GM18520 (cell line): ENCODE measurements around the gene FKRP.
"Not testable (repeated sequence)": the region's sequence is repeated elsewhere in the genome, so short reads cannot be mapped to it uniquely, and the experiment has no call there.

Experiments
- ATAC-seq: cut with Tn5 transposase; IDR thresholded peaks from one replicate; pipeline ENCODE4 v1.9.1; 2021; ENCODE audit not compliant: unreplicated experiment

The FKRP gene, protein sequence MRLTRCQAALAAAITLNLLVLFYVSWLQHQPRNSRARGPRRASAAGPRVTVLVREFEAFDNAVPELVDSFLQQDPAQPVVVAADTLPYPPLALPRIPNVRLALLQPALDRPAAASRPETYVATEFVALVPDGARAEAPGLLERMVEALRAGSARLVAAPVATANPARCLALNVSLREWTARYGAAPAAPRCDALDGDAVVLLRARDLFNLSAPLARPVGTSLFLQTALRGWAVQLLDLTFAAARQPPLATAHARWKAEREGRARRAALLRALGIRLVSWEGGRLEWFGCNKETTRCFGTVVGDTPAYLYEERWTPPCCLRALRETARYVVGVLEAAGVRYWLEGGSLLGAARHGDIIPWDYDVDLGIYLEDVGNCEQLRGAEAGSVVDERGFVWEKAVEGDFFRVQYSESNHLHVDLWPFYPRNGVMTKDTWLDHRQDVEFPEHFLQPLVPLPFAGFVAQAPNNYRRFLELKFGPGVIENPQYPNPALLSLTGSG

DNA sequence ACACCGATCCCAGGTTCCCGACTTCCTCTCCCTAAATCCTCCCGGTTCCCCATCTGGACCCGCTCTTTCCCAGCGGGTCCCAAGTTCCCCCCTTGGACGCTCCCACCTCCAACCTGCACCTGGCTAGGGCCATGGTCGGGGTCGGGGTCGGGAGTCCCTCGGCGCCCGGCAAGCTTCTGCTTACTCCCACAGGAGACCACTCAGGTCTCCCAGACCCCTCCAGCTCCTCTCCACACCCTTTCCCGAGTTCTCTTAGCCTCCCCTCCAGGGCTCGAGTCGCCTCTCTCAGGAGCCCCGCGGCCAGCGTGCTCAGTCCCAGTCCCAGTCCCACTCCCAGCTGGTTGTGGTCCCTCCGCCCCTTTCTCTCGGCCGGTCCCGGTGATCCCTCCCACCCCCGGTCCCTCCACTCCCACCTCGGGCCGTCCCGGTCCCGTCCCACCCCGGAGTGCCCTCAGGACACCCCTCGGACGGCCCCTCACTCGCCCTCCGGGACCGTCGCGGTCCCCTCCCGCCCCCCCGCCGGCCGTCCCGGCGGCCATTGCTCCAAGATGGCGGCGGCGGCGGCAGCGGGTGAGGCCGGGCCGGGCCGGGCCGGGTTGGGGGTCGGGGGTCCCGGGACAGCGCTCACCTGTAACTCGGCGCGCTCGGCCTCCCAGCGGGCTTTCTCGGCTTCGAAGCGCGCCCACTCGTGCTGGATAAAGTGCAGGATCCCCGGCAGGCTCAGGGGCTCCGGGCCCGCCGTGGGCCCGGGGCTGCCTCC, at the start of gene FKRP:
FKRP (plus strand) TSS at position 537 of the 760 bp plus-strand sequence. CDS start 9,394 bp downstream, outside the sequence.
- peak; percentile 28 for ATAC-seq

DNA sequence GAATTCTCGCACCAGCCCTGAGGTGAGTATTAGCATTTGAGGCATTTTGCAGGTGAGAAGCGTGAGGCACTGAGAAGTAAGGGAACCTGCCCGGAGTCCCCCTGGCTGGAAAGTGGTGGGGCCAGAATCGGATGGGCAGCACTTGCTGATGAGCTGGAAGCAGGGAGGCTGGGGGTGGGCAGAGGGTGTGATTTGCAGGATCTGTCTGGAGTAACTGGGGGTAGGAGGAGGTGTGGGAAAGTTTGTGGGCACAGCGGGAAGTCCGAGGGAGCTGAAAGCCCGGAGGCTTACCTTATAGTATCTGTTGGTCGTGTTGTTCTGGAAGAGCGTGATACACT, 49.0 kb upstream of the FKRP start:
- no peak for ATAC-seq

DNA sequence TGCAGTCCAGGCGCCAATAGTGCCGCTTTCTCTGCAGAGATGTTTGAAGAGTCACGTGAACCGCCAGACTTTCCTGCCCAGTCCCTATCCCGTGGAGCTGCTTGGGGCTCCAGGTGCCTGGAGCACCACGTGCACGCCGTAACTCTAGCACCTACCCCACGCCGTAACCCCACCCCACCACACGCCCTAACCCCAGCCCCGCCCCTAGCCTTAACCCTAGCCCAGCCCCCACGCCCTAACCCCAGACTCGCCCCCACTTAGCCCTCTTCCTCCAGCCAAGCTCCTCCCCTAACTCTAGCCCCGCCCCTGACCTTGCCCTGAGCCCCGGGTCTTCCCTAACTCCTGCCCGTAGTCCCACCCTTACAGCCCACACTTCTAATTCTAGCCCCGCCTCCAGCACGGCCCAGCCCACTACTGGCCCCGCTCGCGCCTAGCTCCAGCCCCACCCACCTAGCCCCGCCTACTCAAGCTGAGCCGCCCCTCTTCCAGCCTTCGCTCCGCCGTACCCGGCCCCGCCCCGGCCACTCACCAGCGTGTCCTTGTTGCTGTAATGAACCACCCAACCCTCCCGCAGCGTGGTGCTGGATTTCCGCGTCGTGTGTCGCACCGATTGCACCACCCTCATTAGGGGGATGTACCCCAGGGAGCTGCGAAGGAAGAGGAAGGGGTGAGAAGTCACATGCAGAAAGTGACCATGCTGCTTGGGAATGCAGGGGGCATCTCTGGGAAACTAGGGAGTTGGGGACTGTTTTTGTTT, 48.5 kb upstream of the FKRP start:
- ATAC-seq, result no peak

DNA sequence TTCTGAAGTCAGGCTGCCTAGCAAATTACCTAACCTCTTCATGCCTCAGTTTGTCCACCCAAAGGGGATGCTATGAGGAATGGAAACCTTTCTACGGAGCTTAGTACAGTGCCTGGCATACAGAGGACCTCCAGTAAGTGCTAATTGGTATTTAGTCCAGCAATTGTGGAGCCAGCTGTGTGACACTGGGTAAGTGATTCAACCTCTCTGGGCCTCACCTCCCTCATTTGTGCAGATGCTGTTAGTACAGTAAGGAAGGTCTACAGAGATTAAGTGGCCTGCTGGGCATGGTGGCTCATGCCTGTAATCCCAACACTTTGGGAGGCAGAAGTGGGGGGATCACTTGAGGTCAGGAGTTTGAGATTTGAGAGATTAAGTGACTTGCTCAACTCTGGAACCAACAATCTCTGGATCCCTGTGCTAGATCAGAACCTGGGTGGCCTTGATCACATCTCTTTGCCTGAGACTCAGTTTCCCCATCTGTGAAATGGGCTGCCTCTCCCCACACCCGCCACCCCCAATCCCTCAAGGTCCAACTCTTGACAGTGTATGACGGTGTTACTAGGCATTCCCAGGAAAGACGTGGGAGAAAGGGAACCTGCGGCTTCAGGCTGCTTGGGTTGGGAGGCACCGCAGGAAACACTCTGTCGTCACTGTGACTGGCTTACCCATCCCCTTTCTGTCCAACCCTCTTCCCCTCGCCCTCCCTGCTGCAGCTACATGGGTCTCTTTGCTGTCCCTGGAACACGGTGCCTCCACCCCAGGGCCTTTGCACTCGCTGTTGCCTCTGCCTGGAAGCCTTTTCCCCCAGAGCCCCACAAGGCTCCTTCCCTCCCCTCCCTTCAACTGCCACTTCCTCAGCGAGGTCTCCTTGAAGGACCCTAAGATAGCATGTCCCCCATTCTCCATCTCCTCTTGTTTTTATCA, 47.2 kb upstream of the FKRP start:
- ATAC-seq, result no peak

DNA sequence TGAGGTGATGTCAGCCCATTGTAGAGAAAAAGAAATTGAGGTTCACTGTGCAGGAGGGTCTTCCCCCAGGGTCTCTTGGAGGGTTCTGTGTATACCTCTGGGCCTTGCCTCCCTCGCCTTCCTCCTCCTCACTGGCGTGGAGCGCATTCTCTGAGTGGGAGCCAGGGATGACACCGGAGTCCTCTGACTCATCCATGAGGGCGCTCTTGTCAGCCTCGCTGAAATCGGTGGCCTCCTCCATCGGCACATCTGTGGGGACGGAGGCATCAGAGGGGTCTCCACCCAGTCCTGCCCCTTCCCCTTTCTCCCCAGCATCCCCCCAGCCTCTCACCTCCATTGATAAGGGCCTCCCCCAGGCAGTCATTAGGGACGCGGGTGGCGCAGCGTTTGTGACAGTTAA, 45.2 kb upstream of the FKRP start:
- no peak for ATAC-seq

DNA sequence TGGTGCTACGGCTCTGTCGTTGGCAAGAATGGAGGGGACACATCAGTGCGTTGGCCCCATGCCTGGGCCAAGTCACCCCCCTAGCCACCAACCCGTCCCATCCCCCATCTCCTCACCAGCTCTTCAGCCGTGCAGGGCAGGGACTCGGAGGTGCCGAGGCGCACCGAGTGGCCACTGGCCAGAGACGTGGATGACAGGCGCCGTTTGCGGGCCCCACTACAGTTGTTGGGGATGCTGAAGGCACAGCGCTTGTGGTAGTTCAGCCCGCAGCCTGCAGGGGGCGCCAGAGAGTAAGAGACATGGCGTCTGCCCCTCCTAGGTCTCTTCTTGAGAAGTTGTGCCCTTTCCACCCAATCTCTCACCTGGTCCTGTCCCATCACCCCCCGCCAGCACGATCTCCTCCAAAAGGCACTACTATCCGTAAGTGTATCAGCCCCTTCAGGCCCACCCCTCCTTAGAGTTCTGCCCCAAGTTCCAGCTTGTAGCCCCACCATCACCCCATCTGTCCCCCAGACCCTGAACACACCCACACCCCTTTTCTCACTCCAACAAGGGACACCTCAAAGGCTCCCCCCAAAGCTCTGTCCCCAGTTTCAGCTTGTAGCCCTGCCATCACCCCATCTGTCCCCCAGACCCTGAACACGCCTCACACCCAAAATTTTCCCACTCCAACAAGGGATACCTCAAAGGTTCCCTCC, 41.3 kb upstream of the FKRP start:
- no peak for ATAC-seq

DNA sequence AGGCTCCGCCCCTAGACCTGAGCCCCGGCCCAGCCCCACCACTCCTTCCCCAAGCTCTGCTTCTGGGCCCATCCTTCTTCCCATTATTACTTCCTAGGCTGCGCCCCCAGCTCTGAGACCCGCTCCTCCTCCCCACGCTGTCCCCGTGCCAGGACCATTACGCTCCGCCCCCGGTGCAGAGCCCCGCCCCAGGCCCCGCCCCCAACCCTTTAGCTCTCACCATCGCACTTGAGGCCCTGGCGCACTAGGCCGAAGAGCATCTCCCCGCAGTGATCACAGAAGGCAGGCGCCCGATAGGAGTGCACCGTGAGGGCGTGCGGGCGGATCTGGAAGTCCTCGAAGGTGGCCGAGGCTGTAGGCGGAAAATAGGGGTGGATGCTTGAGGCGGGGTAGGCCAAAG, 35.2 kb upstream of the FKRP start:
- no peak for ATAC-seq

DNA sequence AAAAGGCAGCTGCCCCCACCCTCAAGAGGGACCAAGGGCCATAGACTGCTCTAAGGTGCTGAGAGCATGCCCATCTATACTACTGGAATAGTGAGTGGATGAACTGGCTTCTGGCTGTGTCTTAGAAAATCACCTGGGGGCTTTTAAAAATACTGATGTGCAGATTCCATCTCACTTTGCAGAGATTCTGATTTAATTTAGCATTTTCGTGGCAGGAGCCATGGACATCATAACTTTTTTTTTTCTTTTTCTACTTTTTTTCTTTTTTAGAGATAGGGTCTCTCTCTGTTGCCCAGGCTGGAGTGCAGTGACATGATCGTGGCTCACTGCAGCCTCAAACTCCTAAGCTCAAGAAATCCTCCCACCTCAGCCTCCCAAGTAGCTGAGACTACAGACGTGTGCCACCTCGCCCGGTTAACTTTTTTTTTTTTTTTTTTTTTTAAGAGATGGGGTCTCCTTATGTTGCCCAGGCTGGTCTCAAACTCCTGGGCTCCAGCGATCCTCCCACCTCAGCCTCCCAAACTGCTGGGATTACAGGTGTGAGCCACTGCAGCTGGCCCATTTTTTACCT, 33.0 kb upstream of the FKRP start:
- not testable (repeated sequence) for ATAC-seq

DNA sequence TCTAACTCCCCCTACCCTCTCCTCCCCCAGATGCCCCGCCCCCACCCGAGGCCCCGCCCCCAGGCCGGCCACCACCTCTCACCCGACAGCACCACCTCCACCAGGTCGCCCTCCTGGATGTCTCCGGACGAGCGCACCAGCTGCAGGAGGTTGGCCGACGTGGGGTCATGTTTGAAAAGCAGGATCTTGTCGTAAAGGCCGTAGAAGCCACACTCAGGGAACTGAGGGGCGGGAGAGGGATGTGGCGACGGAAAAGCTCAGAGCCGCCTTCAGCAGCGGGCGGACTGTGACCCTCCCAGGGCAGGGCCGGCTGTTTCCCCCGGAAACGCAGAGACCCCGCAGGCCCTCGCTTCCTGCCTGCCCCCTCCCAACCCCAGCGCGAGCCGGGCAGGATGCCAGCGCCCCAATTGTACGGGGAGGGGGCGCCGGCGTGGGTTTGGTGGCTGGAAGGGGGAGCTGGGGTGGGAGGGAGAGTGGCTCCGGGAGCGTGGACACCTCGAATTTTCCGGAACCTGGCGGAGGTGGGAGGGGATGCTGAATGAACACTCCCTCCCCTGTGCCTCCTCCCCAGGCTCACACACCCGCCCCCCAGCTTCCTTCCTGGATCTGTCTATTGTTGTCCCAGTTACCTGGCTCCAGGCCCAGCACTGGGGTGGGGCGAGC, 31.9 kb upstream of the FKRP start:
- no peak for ATAC-seq

DNA sequence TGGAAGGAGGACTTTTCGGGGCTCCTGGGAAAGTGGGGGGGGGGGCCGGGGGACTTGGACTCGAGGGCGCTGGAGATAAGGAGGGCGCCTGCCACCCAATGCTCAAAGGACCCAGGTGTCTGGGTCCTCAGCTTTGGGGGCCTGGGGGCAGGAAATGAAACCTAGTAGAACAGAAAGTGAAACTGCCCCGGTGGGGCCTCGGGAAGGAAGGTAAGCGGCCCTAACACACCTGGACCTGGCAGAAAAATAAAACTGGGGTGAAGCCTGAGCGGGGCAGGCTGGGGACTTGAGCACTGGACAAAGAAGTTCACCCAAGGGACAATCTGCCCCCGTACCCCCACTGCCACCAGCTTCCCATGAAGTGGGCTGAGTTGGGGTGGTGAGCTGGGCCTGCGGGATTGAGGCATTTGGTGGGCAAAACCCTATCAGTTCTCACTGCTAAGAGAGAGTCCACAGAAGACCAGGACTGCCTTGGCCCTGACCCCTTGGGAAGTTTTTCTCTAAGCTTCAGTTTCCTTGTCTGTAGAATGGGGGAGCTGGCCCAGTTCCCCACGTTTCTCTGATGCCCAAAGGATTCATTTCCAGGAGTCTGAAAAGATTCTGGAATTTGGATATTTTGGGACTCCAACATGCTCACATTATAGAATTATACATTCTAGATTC, 31.3 kb upstream of the FKRP start:
- ATAC-seq, result no peak

DNA sequence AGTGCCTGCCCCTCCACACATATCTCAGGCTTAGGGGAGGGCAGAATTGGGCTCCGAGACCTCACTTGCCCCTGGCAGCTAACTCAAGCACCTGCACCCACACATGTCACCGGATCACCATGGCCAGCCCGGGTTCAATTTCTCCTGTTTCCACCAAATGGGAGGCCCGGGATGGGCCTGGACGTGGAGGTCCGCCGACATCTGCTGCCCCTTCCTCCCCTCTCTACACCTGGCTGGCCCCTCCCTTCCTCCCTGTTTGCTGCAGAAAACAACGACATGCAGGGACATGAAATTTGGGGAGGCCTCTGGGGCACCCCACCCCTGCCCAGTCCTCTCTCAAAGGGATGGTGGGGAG, 30.3 kb upstream of the FKRP start:
- ATAC-seq, result no peak

DNA sequence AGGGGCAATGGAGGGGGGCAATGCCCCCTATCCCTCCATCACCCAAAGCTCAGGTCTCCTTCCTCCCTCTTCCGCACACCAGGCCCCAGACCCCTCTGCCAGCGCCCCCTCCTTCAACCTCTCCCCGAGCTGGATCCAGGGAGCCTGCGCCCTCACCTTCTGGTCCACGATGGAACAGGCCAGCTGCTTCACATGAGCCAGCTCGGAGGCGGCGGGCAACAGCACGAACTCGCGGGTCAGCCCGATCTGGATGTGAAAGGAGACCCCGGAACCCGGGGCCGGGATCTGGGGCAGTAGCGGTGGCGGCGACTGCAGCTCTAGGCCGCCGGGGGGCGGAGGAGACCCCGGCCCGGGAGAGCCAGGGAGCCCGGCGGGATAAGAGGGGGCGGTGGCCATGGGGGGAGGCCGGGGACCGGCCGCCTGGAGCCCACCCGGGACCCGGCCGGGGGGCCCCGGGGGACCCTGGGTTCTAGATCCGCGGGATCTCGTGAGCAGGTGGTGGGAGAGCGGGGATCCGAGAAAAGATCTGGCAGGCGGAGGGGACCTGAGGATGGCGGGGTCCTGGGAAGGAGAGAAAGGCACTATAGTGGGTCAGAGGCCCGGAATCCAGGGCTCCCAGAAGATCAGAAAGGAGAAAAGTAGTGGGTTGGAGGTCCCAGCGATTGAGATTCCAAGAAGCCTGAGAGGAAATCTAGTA, 29.7 kb upstream of the FKRP start:
- no peak for ATAC-seq

DNA sequence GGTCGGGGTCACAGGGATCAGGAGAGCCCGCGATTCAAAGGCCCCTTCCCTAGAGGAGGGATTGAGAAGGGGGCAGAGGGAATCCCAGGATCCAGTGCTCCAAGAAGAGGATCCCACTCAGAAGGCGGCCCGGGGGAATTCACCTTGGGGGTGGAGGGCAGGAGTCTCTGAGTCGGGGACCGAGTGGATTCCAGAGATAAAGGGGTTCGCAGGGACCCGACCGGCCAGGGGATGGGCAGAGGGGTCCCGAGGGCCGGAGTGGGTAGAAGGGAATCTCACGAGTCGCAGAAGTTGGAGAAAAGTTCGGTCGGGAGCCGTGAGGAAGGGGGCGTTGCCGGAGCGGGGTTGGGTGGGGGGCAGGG, 29.2 kb upstream of the FKRP start:
- no peak for ATAC-seq

DNA sequence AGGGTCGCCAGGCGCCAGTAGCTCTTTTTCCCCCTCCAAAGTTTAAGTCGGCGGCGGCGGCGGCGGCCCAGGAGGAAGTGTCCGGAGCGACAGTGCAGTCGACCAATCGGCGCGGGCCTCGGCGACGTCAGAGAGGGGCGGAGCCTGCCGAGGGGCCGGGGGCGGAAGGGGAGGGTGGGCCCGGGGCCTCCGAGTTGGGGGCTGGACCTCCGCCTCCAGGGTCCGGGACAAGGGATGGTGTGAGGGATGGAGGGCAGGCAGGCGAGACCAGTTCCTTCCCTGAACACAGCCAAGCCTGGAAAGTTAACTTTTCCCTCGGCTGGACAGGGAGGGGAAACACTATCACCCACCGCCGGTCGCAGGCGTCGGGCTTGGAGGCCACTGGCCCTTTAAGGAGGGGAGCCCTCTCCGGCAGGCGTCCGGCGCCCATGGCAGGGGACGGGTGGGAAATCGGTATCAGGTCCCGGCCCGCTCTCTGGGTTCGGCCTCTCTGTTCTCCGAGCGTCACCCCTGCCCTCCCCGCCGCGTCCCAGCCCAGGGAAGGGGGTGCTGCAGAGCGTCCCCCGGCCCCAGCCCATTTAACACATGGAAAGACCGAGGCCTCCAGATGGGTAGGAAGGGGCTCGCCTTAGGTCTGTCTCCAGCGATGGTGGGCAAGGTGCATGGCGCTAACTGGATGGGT, 28.7 kb upstream of the FKRP start, which contains the start of gene PRKD2:
PRKD2 (minus strand) TSS at position 81 of the 682 bp plus-strand sequence. CDS start 744 bp downstream, outside the sequence.
- no peak for ATAC-seq

DNA sequence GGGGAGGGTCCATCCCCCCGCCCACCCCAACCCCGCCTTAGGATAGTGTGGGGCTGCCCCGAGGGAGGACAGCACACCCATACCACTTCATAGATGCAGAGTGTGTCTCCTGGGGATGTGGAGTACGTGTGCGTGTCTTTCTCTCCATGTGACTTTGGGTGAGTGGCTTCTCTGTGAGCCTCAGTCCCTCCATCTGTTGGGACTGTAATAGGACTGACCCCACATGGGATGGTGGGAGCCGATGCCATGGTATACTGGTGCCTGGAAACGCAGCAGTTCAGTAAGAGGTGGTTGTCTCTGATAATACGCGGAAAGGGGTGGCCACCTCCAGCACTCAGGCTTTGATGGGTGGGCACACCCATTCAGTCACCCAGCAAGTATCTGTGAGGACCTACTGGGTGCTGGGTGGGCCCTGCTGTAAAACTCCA, 28.1 kb upstream of the FKRP start:
- no peak for ATAC-seq

DNA sequence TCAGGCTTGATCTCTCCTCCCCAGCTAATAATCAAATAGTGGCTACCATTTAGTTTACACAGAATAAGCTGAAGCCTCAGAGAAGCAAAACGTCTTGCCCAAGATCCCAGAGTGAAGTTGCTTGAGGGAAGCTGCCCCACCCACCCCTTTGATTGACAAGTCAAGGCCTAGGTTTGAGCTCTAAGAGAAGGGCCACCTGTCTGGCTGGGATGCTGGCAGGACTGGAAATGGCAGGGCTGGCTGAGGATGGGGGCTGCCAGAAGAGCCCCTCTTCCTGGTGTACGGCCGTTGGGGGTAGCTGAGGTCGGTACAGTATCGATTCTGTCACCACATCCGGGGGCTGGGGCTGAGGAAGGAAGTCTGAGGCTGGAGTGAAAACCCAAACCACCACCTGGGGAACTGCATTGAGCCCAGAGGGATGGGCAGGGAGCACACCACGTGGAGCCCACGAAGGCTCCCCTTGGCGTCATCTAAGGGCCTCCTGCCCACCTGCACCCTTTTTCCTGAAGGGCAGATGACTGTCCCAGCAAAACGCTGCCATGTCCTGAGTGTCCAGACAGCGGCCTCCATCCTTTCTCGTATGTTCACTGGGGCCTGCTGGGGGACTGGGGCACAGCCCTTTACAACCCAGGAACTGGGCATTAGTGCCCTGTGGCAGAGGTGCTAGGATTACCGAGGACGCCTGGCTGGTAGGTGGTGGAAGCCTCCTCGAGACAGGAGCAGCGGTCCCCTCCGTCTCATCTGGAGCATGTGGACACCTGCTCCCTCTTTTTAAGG, 27.5 kb upstream of the FKRP start:
- ATAC-seq, result no peak
